Bronchial epithelial cell (primary cell): Measurements from ENCODE around the gene TEX13C. TPM values are rescaled to one million over a fixed set of nuclear protein-coding genes. Genes with fewer than 3 reads are reported as not detected.

Experiments
- DNase-seq: peaks from one replicate; pipeline ENCODE4 v3.0.0-alpha.2; 2010; ENCODE audit warnings: low read depth
- FAIRE-seq: peaks from 2 replicates; lab custom pipeline; 2011; peaks lifted over from hg19 to GRCh38; lab: Jason Lieb, UNC
- H3K27me3 ChIP-seq: 2 replicates; pipeline ENCODE4 v1.5.1; 2011; ENCODE audit warnings: low read length; ENCODE audit not compliant: control insufficient read depth, insufficient read depth
- H3K36me3 ChIP-seq: 2 replicates; pipeline ENCODE4 v1.5.1; 2011; ENCODE audit warnings: low read length; ENCODE audit not compliant: control insufficient read depth, insufficient read depth
- H3K4me3 ChIP-seq: 2 replicates; pipeline ENCODE4 v1.5.1; 2011; ENCODE audit warnings: mild to moderate bottlenecking, low read depth, low read length, control low read depth
- CTCF ChIP-seq: IDR thresholded peaks from 2 replicates; pipeline ENCODE4 v1.5.1; 2011; ENCODE audit warnings: mild to moderate bottlenecking, moderate library complexity, low read length, control low read depth, inconsistent platforms; ENCODE audit not compliant: insufficient read depth, severe bottlenecking
- total RNA-seq: library from RNA; depleted of rRNA; stranded (reverse); fragments of >200 nt; gene quantifications from 2 replicates; pipeline ENCODE4 v1.2.1, GENCODE V29; 2014

TEX13C gene
- total RNA-seq = not detected in 2 replicates

DNA sequence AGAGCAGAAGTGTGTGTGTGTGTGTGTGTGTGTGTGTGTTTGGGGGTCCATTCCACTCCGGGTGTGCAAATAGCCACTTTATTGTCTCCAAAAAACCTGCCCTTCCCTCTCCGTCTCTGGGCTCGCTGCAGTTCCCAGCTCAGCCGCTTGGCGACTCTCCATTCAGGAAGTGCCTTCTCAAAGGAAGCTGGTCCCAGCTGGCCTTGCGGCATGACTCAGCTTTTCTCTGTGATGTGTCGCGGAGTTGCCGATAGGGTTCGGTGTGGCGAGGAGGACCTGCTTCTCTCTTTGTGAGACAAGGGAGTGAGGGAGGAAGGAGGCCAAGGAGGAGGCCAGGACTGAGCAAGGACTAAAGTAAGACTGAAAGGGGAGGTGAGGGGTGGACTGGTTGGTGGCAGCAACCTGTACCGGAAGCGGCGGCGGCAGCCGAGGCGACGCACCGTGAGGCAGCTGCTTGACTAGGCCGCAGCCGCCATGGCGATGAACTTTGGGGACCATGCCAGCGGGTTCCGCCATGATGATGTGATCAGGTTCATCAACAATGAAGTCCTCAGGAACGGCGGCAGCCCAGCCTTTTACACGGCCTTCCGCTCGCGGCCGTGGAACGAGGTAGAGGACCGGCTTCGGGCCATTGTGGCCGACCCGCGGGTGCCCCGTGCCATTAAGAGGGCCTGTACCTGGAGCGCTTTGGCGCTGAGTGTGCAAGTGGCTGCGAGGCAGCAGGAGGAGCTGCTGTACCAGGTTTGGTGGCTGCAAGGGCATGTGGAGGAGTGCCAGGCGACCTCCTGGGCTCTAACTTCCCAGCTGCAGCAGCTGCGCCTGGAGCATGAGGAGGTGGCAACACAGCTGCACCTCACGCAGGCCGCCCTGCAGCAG is at the start of gene TEX13C:
Gene TEX13C (plus strand): TSS at position 226 of the 876 bp plus-strand sequence. CDS start 249 bp downstream, at position 475.
- FAIRE-seq (no peak), DNase-seq (no peak)
- H3K36me3 ChIP-seq = no peaks in the 10 kb centered on the region
- H3K4me3 ChIP-seq = no peak within 1 kb of the TSS
- H3K27me3 ChIP-seq = no peaks in the 10 kb centered on the region
- TF ChIP-seq CTCF = no peak

DNA sequence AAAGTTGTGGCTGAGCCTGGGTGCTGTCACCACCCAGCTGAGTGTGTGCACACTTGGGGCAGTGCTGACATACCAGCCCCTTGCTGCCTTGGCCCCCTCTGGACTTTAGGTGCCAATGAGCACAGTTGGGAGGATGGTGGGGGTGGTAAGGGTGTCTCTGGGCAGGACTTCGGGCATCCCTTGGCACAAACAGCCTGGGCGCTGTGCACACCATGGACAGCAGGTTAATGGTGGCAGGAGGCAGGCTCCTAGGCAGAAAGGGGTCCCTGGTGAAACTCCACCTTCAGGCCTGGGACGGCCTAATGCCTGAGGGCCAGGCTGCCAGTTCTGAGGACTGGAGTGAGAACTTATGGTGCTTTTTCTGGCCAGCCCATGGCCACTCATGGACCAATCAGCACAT is 32.4 kb upstream of the TEX13C start:
- DNase-seq (no peak), FAIRE-seq (no peak)
- Histone ChIP-seq H3K27me3 (no peaks in the 10 kb centered on the region), H3K4me3 (no peak overlapping the region), H3K36me3 (no peaks in the 10 kb centered on the region)
- no peak for TF ChIP-seq CTCF

DNA sequence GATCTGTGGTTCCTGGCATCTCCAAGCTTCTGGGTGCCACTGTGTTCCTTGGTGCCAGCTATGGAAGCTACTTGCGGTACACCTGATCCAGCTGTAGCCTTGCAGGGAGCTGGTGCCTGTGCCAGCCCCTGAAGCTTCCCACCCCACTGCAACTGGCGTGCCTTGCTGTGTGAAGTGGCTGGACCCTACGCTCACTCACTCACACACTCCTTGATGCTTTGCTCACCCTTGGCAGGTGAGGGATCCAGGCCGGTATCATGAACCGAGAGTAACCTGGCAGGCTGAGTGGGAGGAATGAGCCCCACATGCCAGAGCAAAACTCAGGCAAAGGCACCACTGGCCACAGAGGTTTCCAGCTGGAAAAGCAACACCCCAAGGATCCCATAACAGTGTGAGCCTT is 31.3 kb upstream of the TEX13C start:
- Histone ChIP-seq H3K27me3 (no peaks in the 10 kb centered on the region), H3K36me3 (no peaks in the 10 kb centered on the region)
- FAIRE-seq = no peak

GRCh38 chrX:125289209-125289608 is 30.5 kb upstream of the TEX13C start:
- no peak for FAIRE-seq
- TF ChIP-seq CTCF = no peak

More for the DNA sequence above, 31.3 kb upstream of the TEX13C start:
- no peak for DNase-seq
- no peak overlapping the region for H3K4me3 ChIP-seq
- TF ChIP-seq CTCF = no peak

GRCh38 chrX:125289920-125290319 is 29.8 kb upstream of the TEX13C start:
- Histone ChIP-seq H3K27me3 (no peaks in the 10 kb centered on the region), H3K4me3 (no peak overlapping the region), H3K36me3 (no peaks in the 10 kb centered on the region)
- no peak for TF ChIP-seq CTCF
- DNase-seq = no peak
- no peak for FAIRE-seq

More at GRCh38 chrX:125289209-125289608, 30.5 kb upstream of the TEX13C start:
- Histone ChIP-seq H3K4me3 (no peak overlapping the region), H3K27me3 (no peaks in the 10 kb centered on the region), H3K36me3 (no peaks in the 10 kb centered on the region)
- no peak for DNase-seq

GRCh38 chrX:125291124-125291523 is 28.5 kb upstream of the TEX13C start:
- TF ChIP-seq CTCF = no peak
- Histone ChIP-seq H3K27me3 (no peaks in the 10 kb centered on the region), H3K4me3 (no peak overlapping the region), H3K36me3 (no peaks in the 10 kb centered on the region)
- FAIRE-seq (no peak), DNase-seq (no peak)
